Stimulated activated CD8-positive, alpha-beta memory T cell treated with anti-CD3 and anti-CD28 coated beads, Interleukin-7, amount 100 ng/mL, for 4 hours (primary cell): ENCODE measurements around the gene PANX1.
"Not testable (repeated sequence)": the region's sequence is repeated elsewhere in the genome, so short reads cannot be mapped to it uniquely, and the experiment has no call there.

Experiments used
- DNase-seq, 2 donors: peaks; one replicate each; pipeline ENCODE4 v3.0.0-alpha.2; 2020; ENCODE audit warnings: low read depth in 2 of 2

The PANX1 gene

GRCh38 chr11:94128746-94129511, at the start of gene PANX1:
PANX1 (plus strand) TSS chr11:94128841; CDS start chr11:94129313, 472 bp downstream.
- peak; percentile 36 to 75 for DNase-seq

GRCh38 chr11:94084164-94084563, 44.5 kb upstream of the PANX1 start:
- DNase-seq: no peak

GRCh38 chr11:94088906-94089305, 39.7 kb upstream of the PANX1 start:
- no peak for DNase-seq

GRCh38 chr11:94089341-94089740, 39.3 kb upstream of the PANX1 start:
- DNase-seq: no peak

- no peak for DNase-seq
These were observed 38.2 kb upstream of the PANX1 start for GRCh38 chr11:94090401-94090800.

- DNase-seq: no peak
These were observed 37.5 kb upstream of the PANX1 start for GRCh38 chr11:94091091-94091490.

- no peak for DNase-seq
These were observed 28.4 kb upstream of the PANX1 start for GRCh38 chr11:94100253-94100652.

- no peak for DNase-seq
These were observed 25.2 kb upstream of the PANX1 start for GRCh38 chr11:94103471-94103870.

GRCh38 chr11:94104734-94105133, 23.9 kb upstream of the PANX1 start:
- no peak for DNase-seq

- DNase-seq: no peak
These were observed 21.9 kb upstream of the PANX1 start for GRCh38 chr11:94106716-94107115.

GRCh38 chr11:94107363-94107762, 21.3 kb upstream of the PANX1 start:
- no peak for DNase-seq

GRCh38 chr11:94111241-94111640, 17.4 kb upstream of the PANX1 start:
- no peak for DNase-seq

GRCh38 chr11:94111660-94112059, 17.0 kb upstream of the PANX1 start:
- no peak for DNase-seq

GRCh38 chr11:94112206-94112953, 16.3 kb upstream of the PANX1 start:
- no peak for DNase-seq

GRCh38 chr11:94117197-94117574, 11.5 kb upstream of the PANX1 start:
- DNase-seq: no peak

- DNase-seq: no peak
These were observed 10.8 kb upstream of the PANX1 start for GRCh38 chr11:94117871-94118270.

- not testable (repeated sequence) for DNase-seq
These were observed 9.0 kb upstream of the PANX1 start for GRCh38 chr11:94119676-94120075.

GRCh38 chr11:94120516-94120915, 8.1 kb upstream of the PANX1 start:
- DNase-seq: not testable (repeated sequence)

- no peak for DNase-seq
These were observed 7.7 kb upstream of the PANX1 start for GRCh38 chr11:94120946-94121345.

GRCh38 chr11:94125407-94126115, 3.1 kb upstream of the PANX1 start:
- DNase-seq: no peak

- no peak for DNase-seq
These were observed 1.0 kb upstream of the PANX1 start for GRCh38 chr11:94127638-94128037.

GRCh38 chr11:94128291-94128745, 323 bp upstream of the PANX1 start:
- no peak for DNase-seq
